Spleen (tissue), 11 donors: ENCODE results near the gene NDRG4. TPM values are rescaled to one million over a fixed set of nuclear protein-coding genes. Genes with fewer than 3 reads are reported as not detected.

Source experiments
- DNase-seq: peaks from one replicate; pipeline ENCODE4 v3.0.0-alpha.2; 2020
- H3K27ac ChIP-seq, 8 donors: fragments of 200-600 bp; sonication (generic) in 7 of 8; 1 replicate in 4 of 8; 2 replicates in 4 of 8; pipeline versions ENCODE4 v1.5.0 to v1.8.0; 2016 to 2021; ENCODE audit warnings: inconsistent platforms in 4 of 8, mild to moderate bottlenecking in 4 of 8, moderate library complexity in 1 of 8
- H3K27me3 ChIP-seq, 7 donors: fragments of 200-600 bp; sonication (generic) in 6 of 7; replicated peaks in 1 of 7; 1 replicate in 4 of 7; 2 replicates in 3 of 7; pipeline versions ENCODE4 v1.5.0 to v1.8.0; 2016 to 2021; ENCODE audit warnings: inconsistent platforms in 3 of 7, mild to moderate bottlenecking in 1 of 7
- H3K36me3 ChIP-seq, 6 donors: fragments of 200-600 bp; sonication (generic) in 5 of 6; 1 replicate in 4 of 6; 2 replicates in 2 of 6; pipeline versions ENCODE4 v1.5.0 to v1.8.0; 2016 to 2021; ENCODE audit warnings: inconsistent platforms in 2 of 6
- H3K4me1 ChIP-seq, 6 donors: fragments of 200-600 bp; sonication (generic) in 5 of 6; 1 replicate in 3 of 6; 2 replicates in 3 of 6; pipeline versions ENCODE4 v1.5.0 to v1.8.0; 2016 to 2021; ENCODE audit warnings: inconsistent platforms in 3 of 6
- H3K4me3 ChIP-seq, 8 donors: fragments of 200-600 bp; sonication (generic) in 7 of 8; 1 replicate in 4 of 8; 2 replicates in 4 of 8; pipeline versions ENCODE4 v1.5.0 to v1.8.0; 2016 to 2021; ENCODE audit warnings: inconsistent platforms in 4 of 8, mild to moderate bottlenecking in 4 of 8, moderate library complexity in 2 of 8
- H3K9me3 ChIP-seq, 8 donors: fragments of 200-600 bp; sonication (generic) in 7 of 8; 1 replicate in 4 of 8; 2 replicates in 4 of 8; pipeline versions ENCODE4 v1.5.0 to v1.8.0; 2016 to 2021; ENCODE audit warnings: inconsistent platforms in 4 of 8
- POLR2A ChIP-seq, 3 donors: fragments of 450-650 bp; IDR thresholded peaks; one replicate each; pipeline ENCODE4 v1.5.1; 2017; ENCODE audit warnings: antibody characterized with exemption in 3 of 3, mild to moderate bottlenecking in 1 of 3
- POLR2AphosphoS5 ChIP-seq, 3 donors: sonication (generic); formaldehyde crosslinking; IDR thresholded peaks; one replicate each; pipeline ENCODE4 v1.5.1; 2017; ENCODE audit warnings: antibody characterized with exemption in 3 of 3
- WGBS, 5 donors: extraction: QIAGEN DNeasy Blood & Tissue Kit in 3 of 5; methylation state at CpG; one replicate each; pipeline versions ENCODE4 v1.1.5 to v1.1.7; 2013 to 2018; 5-methylcytosine and 5-hydroxymethylcytosine counted together
- intact Hi-C: fragments of 100-400 bp; cut with DNase I; formaldehyde crosslinking; loops from one replicate; pipeline ENCODE4 v1.15.0; 2023; ENCODE audit warnings: low total_unique reads
- polyA plus RNA-seq, 3 donors: library from polyadenylated mRNA; stranded (reverse); fragments of 200-250 nt; gene quantifications; one replicate each; pipeline ENCODE4 v1.2.1, GENCODE V29; 2013
- total RNA-seq, 7 donors: library from RNA; depleted of rRNA in 3 of 7; stranded (reverse); fragments of >200 nt in 3 of 7; fragmentation: NEBNext Ultra II Directional in 4 of 7; extraction: Animal tissue kit (Norgen Biotek cat#: 25700) in 4 of 7; gene quantifications; one replicate each; pipeline versions ENCODE4 v1.1.0 to v1.2.1, GENCODE V29; 2016 to 2021
- TF ChIP-seq, protein P1 (sequence below), 11 experiments: fragments of 200-600 bp in 7 of 11; fragments of 450-650 bp in 4 of 11; sonication (generic) in 4 of 11; IDR thresholded peaks in 8 of 11; conservative IDR thresholded peaks in 3 of 11; 1 replicate in 7 of 11; 2 replicates in 4 of 11; pipeline versions ENCODE4 v1.4.0 to v1.8.0; 2016 to 2021; ENCODE audit warnings: antibody characterized with exemption in 11 of 11, inconsistent platforms in 4 of 11, mild to moderate bottlenecking in 1 of 11
- donor health status: healthy with polysubstance abuse.
- donor health status: DM: no; HTN: no; CAD: no; lungs with moderate emphysema.
- donor health status: DM: no; HTN: no; CAD: no.
- donor health status: Bipolar disorder and iron deficiency.
- donor health status: healthy.
- donor health status: DM: no; HTN: no; CAD: no.
- donor health status: DM: yes; HTN: yes; CAD: no.

NDRG4 gene
- total and polyA plus RNA-seq, 10 donors, result 9.4 to 115 (median 43.6) TPM

DNA sequence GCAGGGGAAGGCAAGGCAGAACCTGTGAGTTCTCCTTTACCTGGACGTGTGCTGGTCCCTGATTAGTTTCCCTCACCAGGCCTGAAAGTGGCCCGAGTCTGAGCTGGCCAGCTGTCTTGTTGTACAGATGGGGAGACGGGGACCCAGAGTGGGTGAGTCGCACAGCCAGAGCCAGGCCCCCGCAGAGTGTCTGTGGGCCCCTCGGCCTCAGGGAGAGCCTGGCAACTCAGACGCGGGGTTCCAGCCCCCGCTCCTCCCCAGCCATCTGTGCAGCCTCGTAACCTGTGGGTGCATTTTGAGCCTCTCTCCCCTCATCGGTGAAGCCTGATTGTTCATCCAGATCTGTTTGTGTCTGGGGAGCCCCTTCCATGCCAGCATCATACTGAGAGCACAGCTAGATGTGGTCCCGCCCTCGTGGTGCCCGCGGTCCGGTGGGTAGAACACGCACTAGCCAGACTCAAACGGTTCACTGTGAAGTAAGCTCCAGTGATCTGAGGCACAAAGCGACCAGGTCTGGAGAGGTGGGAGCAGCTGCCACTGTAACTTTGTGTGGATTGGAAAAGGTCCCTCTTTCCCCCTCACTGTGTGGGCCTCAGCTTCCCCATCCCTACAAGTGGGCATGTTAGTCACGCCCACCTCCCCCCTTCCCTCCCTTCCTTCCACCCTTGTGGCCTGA lies 6.0 kb upstream of the NDRG4 start:
- H3K27me3 ChIP-seq, result peaks cover 0 to 3% (median 0%) of the 10 kb centered on the region in 7 donors
- no peaks in the 10 kb centered on the region for H3K9me3 ChIP-seq
- DNase-seq, result peak; percentile 63
- intact Hi-C loops, result no loop called here
- WGBS, 5 donors, result 75 to 84% (median 80%) methylated on average over 17 to 20 of the region's 20 CpGs
- no peak overlapping the region for H3K4me3 ChIP-seq
- TF ChIP-seq, protein P1, sequence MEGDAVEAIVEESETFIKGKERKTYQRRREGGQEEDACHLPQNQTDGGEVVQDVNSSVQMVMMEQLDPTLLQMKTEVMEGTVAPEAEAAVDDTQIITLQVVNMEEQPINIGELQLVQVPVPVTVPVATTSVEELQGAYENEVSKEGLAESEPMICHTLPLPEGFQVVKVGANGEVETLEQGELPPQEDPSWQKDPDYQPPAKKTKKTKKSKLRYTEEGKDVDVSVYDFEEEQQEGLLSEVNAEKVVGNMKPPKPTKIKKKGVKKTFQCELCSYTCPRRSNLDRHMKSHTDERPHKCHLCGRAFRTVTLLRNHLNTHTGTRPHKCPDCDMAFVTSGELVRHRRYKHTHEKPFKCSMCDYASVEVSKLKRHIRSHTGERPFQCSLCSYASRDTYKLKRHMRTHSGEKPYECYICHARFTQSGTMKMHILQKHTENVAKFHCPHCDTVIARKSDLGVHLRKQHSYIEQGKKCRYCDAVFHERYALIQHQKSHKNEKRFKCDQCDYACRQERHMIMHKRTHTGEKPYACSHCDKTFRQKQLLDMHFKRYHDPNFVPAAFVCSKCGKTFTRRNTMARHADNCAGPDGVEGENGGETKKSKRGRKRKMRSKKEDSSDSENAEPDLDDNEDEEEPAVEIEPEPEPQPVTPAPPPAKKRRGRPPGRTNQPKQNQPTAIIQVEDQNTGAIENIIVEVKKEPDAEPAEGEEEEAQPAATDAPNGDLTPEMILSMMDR (IDR thresholded peaks at IDR 0.05 in 8 of 11, conservative IDR thresholded peaks at IDR 0.05 in 3 of 11), result no peak
- no peak for TF ChIP-seq POLR2A (IDR thresholded peaks at IDR 0.05)
- no peak for TF ChIP-seq POLR2AphosphoS5 (IDR thresholded peaks at IDR 0.05)
- H3K27ac ChIP-seq, result no peak overlapping the region
- no peaks in the 10 kb centered on the region for H3K36me3 ChIP-seq
- H3K4me1 ChIP-seq, result peaks cover 0 to 8% (median 0%) of the 10 kb centered on the region in 6 donors

DNA sequence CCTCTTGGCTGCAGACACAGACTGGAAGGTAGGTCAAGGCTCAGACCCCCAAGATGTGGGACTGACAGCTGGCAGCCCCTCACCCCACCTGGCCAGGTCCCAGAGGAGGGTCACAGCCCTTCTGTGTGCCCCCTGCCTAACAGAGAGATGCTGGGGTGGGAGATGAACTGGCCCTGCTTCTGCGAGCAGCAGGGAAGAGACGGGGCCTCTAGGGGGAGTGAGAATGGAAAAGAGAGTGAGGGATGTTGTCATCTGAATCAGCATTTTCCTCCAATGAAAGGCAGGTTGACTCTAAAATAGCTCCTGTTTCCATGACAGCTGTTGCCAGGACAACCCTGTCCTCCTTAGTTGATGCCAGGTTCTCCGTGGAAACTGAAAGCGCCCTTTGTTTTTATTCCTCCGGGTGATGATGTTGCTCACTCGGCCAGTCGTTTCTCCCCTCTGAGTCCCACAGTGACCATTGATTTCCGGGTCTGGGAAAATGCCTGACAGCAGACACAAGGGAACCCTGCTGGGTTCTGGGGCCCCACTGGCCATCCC lies 4.9 kb upstream of the NDRG4 start:
- intact Hi-C loops, result no loop called here
- peak overlapping the region in 1 of 8 donors; percentile 13 for H3K4me3 ChIP-seq

GRCh38 chr16:58495521-58496331 lies 4.2 kb upstream of the NDRG4 start:
- H3K27ac ChIP-seq, result no peak overlapping the region
- intact Hi-C loops, result no loop called here
- no peaks in the 10 kb centered on the region for H3K36me3 ChIP-seq
- WGBS, 5 donors, result 67 to 72% (median 69%) methylated on average over 24 of the region's 24 CpGs
- peak overlapping the region in 1 of 8 donors; percentile 13 for H3K4me3 ChIP-seq
- DNase-seq, result peak; percentile 67
- H3K9me3 ChIP-seq, result no peaks in the 10 kb centered on the region
- H3K27me3 ChIP-seq, result peaks cover 0 to 18% (median 4%) of the 10 kb centered on the region in 7 donors
- no peak for TF ChIP-seq POLR2A (IDR thresholded peaks at IDR 0.05)
- TF ChIP-seq, protein P1 (IDR thresholded peaks at IDR 0.05 in 8 of 11, conservative IDR thresholded peaks at IDR 0.05 in 3 of 11), result no peak
- TF ChIP-seq POLR2AphosphoS5 (IDR thresholded peaks at IDR 0.05), result no peak
- peaks cover 4 to 20% (median 10%) of the 10 kb centered on the region in 6 donors for H3K4me1 ChIP-seq

More for the DNA sequence above, 4.9 kb upstream of the NDRG4 start:
- no peaks in the 10 kb centered on the region for H3K36me3 ChIP-seq
- WGBS, 5 donors, result 3 to 10% (median 6%) methylated on average over 7 to 8 of the region's 8 CpGs
- peaks cover 0 to 11% (median 0%) of the 10 kb centered on the region in 7 donors for H3K27me3 ChIP-seq
- H3K4me1 ChIP-seq, result peaks cover 0 to 13% (median 4%) of the 10 kb centered on the region in 6 donors
- no peaks in the 10 kb centered on the region for H3K9me3 ChIP-seq
- peak; percentile 46 for DNase-seq
- TF ChIP-seq, protein P1 (IDR thresholded peaks at IDR 0.05 in 8 of 11, conservative IDR thresholded peaks at IDR 0.05 in 3 of 11), result peak in 4 of 11 experiments; percentile 13 to 40 (median 18)
- TF ChIP-seq POLR2AphosphoS5 (IDR thresholded peaks at IDR 0.05), result no peak
- no peak overlapping the region for H3K27ac ChIP-seq
